ENCODE data around the gene B4GALNT3. TPM values are rescaled to one million over a fixed set of nuclear protein-coding genes. Genes with fewer than 3 reads are reported as not detected.

B4GALNT3 gene
- polyA plus RNA-seq, 1 donor = 18.3 TPM

GRCh38 chr12:593396-594270 is 133.9 kb downstream of the B4GALNT3 start:
- DNase-seq = no peak

GRCh38 chr12:597926-598568 is 138.3 kb downstream of the B4GALNT3 start:
- no peak for DNase-seq

- no peak for DNase-seq
Measured at GRCh38 chr12:599756-600155, 140.0 kb downstream of the B4GALNT3 start.

- no peak for DNase-seq
Measured at GRCh38 chr12:601976-602699, 142.4 kb downstream of the B4GALNT3 start.

GRCh38 chr12:602700-603068 is 142.9 kb downstream of the B4GALNT3 start:
- no peak for DNase-seq

GRCh38 chr12:604956-605355 is 145.2 kb downstream of the B4GALNT3 start:
- DNase-seq = no peak

- DNase-seq = no peak
Measured at GRCh38 chr12:607541-608001, 147.8 kb downstream of the B4GALNT3 start.

- no peak for DNase-seq
Measured at GRCh38 chr12:608413-608812, 148.7 kb downstream of the B4GALNT3 start.

GRCh38 chr12:608921-609320 is 149.2 kb downstream of the B4GALNT3 start:
- no peak for DNase-seq

GRCh38 chr12:611721-612120 is 152.0 kb downstream of the B4GALNT3 start:
- DNase-seq = no peak

GRCh38 chr12:612293-612692 is 152.6 kb downstream of the B4GALNT3 start:
- DNase-seq = no peak

GRCh38 chr12:612886-613285 is 153.1 kb downstream of the B4GALNT3 start:
- DNase-seq = no peak

Other genes starting within 250 kb of the B4GALNT3 start
- 16.7 TPM for gene SLC6A12, start 245.8 kb upstream of the B4GALNT3 start, polyA plus RNA-seq (ENCODE audit: insufficient read length)
- 48.9 TPM for gene SLC6A13, start 197.1 kb upstream of the B4GALNT3 start, polyA plus RNA-seq (ENCODE audit: insufficient read length)
- gene KDM5A, start 70.6 kb upstream of the B4GALNT3 start, polyA plus RNA-seq (ENCODE audit: insufficient read length) = 47.0 TPM
- gene CCDC77, start 58.3 kb upstream of the B4GALNT3 start, polyA plus RNA-seq (ENCODE audit: insufficient read length) = 38.6 TPM
- 1.3 TPM for gene NINJ2, start 203.5 kb downstream of the B4GALNT3 start, polyA plus RNA-seq (ENCODE audit: insufficient read length)